Chondrocyte (in vitro differentiated cells): ENCODE measurements around the gene RNU7-1. TPM values are rescaled to one million over a fixed set of nuclear protein-coding genes. Genes with fewer than 3 reads are reported as not detected.

Source experiments
- DNase-seq: peaks from one replicate; pipeline ENCODE4 v3.0.0; 2021; ENCODE audit warnings: mixed read lengths, low spot score
- H3K27ac Mint-ChIP-seq: one replicate; pipeline ENCODE4 v1.8.0; 2021; ENCODE audit warnings: mild to moderate bottlenecking, moderate library complexity, mixed read lengths; ENCODE audit not compliant: unreplicated experiment
- H3K27me3 Mint-ChIP-seq: 2 replicates; pipeline ENCODE4 v1.8.0; 2021; ENCODE audit warnings: low read depth, mixed read lengths
- H3K36me3 Mint-ChIP-seq: 2 replicates; pipeline ENCODE4 v1.8.0; 2021; ENCODE audit warnings: low read depth, mixed read lengths
- H3K4me1 Mint-ChIP-seq: 2 replicates; pipeline ENCODE4 v1.8.0; 2021; ENCODE audit warnings: low read depth, mild to moderate bottlenecking, mixed read lengths
- H3K4me3 Mint-ChIP-seq: one replicate; pipeline ENCODE4 v1.8.0; 2021; ENCODE audit warnings: mild to moderate bottlenecking, moderate library complexity, mixed read lengths; ENCODE audit not compliant: unreplicated experiment
- H3K9me3 Mint-ChIP-seq: 2 replicates; pipeline ENCODE4 v1.8.0; 2021; ENCODE audit warnings: low read depth, mixed read lengths
- CTCF ChIP-seq: fragments of 200-600 bp; sonication (generic); IDR thresholded peaks from 2 replicates; pipeline ENCODE4 v1.5.0; 2021; ENCODE audit warnings: antibody characterized with exemption, mild to moderate bottlenecking, moderate library complexity
- total RNA-seq: library from RNA; stranded (reverse); gene quantifications from 3 replicates; pipeline ENCODE4 v1.2.1, GENCODE V29; 2021

The RNU7-1 gene
- total RNA-seq, 1 donor from 2014 or later, result not detected

GRCh38 chr12:6937481-6938352 lies 5.9 kb upstream of the RNU7-1 start:
- H3K9me3 Mint-ChIP-seq, result no peaks in the 10 kb centered on the region
- H3K27me3 Mint-ChIP-seq, result no peaks in the 10 kb centered on the region
- H3K36me3 Mint-ChIP-seq, result peaks cover 30% of the 10 kb centered on the region
- no peak for DNase-seq
- peaks cover 58% of the 10 kb centered on the region for H3K4me1 Mint-ChIP-seq
- peak overlapping the region; percentile 78 for H3K27ac Mint-ChIP-seq
- peak; percentile 92 for TF ChIP-seq CTCF
- peak overlapping the region; percentile 72 for H3K4me3 Mint-ChIP-seq

- Mint-ChIP-seq H3K9me3 (no peaks in the 10 kb centered on the region), H3K4me1 (peaks cover 58% of the 10 kb centered on the region)
Measured at GRCh38 chr12:6938353-6939190, 5.0 kb upstream of the RNU7-1 start.

GRCh38 chr12:6939191-6939540 lies 4.5 kb upstream of the RNU7-1 start:
- Mint-ChIP-seq H3K4me3 (no peak overlapping the region), H3K9me3 (no peaks in the 10 kb centered on the region), H3K27ac (peak overlapping the region; percentile 81), H3K4me1 (peaks cover 55% of the 10 kb centered on the region), H3K36me3 (peaks cover 27% of the 10 kb centered on the region), H3K27me3 (no peaks in the 10 kb centered on the region)
- no peak for TF ChIP-seq CTCF
- DNase-seq, result no peak

More at GRCh38 chr12:6938353-6939190, 5.0 kb upstream of the RNU7-1 start:
- DNase-seq, result no peak
- Mint-ChIP-seq H3K4me3 (peak overlapping the region; percentile 72), H3K27ac (peak overlapping the region; percentile 81), H3K27me3 (no peaks in the 10 kb centered on the region), H3K36me3 (peaks cover 30% of the 10 kb centered on the region)
- no peak for TF ChIP-seq CTCF

- Mint-ChIP-seq H3K27ac (peak overlapping the region; percentile 49), H3K4me3 (no peak overlapping the region), H3K9me3 (no peaks in the 10 kb centered on the region), H3K4me1 (peaks cover 53% of the 10 kb centered on the region), H3K27me3 (no peaks in the 10 kb centered on the region), H3K36me3 (peaks cover 14% of the 10 kb centered on the region)
- DNase-seq, result no peak
- no peak for TF ChIP-seq CTCF
Measured at GRCh38 chr12:6941267-6941666, 2.3 kb upstream of the RNU7-1 start.

GRCh38 chr12:6941782-6942181 lies 1.8 kb upstream of the RNU7-1 start:
- H3K27me3 Mint-ChIP-seq, result no peaks in the 10 kb centered on the region
- no peak overlapping the region for H3K27ac Mint-ChIP-seq
- peaks cover 49% of the 10 kb centered on the region for H3K4me1 Mint-ChIP-seq
- no peak for TF ChIP-seq CTCF
- H3K4me3 Mint-ChIP-seq, result no peak overlapping the region
- no peak for DNase-seq
- H3K36me3 Mint-ChIP-seq, result peaks cover 11% of the 10 kb centered on the region
- no peaks in the 10 kb centered on the region for H3K9me3 Mint-ChIP-seq
